H54 (cell line): ENCODE measurements around the gene HIP1.
"Not testable (repeated sequence)": the region's sequence is repeated elsewhere in the genome, so short reads cannot be mapped to it uniquely, and the experiment has no call there.

Experiments used
- DNase-seq: peaks from one replicate; pipeline ENCODE4 v3.0.0; 2011; ENCODE audit warnings: low spot score, mixed read lengths; ENCODE audit not compliant: insufficient read length
- FAIRE-seq: peaks from 3 replicates; lab custom pipeline; 2011; peaks lifted over from hg19 to GRCh38; lab: Jason Lieb, UNC
- POLR2A ChIP-seq: IDR thresholded peaks from 2 replicates; pipeline ENCODE4 v1.6.1; 2011; ENCODE audit warnings: low read depth, mild to moderate bottlenecking, low read length

The HIP1 gene

DNA sequence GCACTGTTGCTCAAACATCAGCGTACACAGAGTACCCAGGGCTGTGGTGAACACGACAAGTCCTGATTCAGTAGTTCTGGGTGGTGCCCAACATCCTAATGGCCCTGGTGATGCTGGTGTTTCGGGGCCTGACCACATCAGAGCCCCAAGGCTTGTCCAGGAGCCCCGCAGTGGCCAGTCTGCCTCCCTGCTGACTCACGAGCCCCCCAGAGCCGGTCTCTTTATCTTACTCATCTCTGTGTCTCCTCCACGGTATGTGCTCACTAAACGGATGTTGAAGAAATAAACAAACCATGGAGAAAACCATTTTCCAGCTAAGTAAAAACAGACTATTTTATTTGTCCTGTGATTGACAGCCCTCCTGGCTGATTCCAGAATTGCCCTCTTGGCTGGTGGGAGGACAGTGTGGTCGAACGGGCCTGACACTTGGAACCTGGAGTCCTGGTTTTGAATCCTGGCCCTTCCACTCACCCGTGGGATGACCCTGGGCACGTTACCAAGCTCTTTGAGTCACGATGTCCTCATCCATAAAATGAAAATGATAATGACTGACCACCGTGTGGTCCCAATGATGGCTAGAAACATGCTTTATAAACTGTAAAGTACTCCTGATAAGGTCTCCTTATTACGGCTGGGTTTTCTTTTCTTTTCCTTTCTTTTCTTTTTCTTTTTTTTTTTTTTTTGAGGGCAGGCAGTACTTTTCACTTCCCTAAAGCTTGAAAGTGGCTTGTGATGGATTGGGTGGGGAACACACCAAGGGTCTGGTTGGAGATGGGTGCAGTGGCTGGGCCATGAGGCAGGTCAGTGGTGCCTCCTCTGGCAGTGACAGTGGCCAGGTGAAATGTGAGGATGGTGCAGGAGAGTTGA, 5.7 kb downstream of the HIP1 start:
- peak; percentile 83 for DNase-seq
- no peak for FAIRE-seq
- TF ChIP-seq POLR2A = no peak

DNA sequence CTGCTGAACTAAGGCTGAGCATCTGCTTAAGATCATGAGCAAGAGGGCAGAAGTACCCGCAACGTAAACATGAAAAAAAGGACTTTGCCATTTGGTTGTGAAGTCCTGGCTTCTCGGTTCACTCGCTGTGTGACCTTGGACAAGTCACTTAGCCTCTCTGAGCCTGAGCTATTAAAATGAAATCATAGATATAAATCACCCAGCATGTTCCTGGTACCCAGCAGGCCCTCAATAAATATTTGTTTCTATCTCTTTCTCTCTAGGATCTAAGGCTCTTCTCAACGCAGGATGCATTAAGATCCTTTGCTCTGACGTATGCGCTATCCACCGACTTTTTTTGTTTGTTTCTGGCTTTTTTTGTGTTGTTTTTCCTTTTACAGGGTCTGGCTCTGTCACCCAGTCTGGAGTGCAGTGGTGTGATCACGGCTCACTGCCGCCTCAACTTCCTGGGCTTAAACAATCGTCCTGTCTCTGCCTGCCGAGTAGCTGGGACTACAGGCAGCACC, 6.7 kb downstream of the HIP1 start:
- FAIRE-seq (no peak), DNase-seq (no peak)
- no peak for TF ChIP-seq POLR2A

DNA sequence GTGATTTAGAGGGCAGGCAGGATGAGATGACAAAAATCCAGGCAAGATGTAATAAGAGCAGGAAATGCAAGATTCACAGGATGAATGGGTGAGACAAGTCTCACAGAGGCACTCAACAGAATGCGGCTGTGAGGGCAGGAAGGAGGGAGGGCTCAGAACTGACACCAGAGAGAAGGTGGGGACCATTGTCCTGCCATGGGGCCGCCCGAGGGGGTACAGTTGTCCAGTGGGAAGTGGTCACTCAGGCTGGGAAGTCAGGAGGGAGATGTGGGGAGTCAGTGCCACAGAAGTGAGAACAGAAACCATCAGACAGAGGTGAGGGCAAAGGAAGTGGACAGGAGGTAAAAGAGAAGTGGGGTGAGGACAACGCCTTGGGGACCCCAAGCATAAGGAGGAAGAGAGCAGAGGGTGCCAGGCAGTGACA, 8.9 kb downstream of the HIP1 start:
- TF ChIP-seq POLR2A = no peak
- no peak for DNase-seq
- FAIRE-seq = no peak

DNA sequence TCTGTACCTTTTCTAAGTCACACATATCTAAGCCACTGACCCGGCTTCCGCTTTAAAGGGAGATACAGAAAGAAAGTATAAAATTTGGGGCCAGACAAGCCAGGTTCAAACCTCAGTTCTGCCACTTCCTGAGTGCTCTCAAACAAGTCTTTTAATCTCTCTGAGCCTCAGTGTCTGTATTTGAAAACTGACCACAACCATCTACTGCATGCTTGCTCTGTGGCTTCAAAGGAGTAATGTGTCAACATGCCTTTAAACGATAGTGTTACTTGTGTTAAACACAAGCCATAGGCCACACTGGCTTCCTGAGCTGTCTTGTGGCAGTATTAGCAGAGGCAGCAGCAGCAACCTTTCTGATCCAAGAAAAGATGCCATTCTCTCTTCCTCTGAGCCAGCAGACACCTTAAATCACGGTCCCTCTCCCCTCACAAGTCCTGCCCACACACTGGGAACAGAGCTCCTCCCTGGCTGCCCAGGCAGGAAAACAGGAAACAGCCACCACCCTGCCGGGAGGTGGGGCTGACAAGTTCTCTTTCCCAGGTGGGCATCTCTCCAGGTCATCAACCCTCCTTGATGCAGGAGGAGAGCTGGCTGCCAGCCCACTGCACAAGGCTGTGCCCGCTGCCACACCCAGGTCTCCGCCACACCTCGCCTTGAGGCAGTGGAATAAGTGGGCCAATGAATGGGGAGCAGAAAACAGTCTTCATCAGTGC, 10.7 kb downstream of the HIP1 start:
- FAIRE-seq = no peak
- no peak for TF ChIP-seq POLR2A
- peak; percentile 55 for DNase-seq

DNA sequence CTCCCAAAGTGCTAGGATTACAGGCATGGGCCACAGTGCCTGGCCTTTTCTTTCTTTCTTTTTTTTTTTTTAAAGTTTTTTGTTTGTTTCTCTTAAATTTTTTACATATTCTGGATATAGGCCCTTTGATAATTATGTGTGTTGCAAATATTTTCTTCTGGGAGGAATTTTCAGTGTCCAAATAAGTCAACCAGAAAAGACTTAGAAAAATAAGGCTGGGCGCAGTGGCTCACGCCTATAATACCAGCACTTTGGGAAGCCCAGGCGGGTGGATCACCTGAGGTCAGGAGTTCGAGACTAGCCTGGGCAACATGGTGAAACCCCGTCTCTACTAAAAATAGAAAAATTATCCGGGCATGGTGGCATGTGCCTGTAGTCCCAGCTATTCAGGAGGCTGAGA, 11.4 kb downstream of the HIP1 start:
- FAIRE-seq, DNase-seq: not testable (repeated sequence)

DNA sequence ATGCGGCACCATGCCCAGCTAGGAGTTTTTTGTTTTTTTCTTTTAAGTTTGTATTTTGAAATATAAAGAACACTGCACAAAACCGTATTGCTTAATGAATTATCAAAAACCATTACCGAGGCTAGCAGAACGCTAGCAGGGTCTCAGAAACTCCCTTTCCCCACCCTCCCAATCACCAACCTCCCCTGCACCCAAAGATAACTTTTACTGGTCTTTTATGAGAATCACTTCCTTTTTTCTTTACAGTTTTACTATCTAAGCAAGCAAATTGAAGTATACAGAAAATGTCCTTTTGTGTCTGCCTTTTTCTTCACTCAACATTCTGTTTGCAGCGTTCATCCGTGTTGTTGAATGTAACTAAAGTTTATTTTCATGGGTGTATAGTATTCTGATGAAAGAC, 13.4 kb downstream of the HIP1 start:
- FAIRE-seq (no peak), DNase-seq (no peak)

DNA sequence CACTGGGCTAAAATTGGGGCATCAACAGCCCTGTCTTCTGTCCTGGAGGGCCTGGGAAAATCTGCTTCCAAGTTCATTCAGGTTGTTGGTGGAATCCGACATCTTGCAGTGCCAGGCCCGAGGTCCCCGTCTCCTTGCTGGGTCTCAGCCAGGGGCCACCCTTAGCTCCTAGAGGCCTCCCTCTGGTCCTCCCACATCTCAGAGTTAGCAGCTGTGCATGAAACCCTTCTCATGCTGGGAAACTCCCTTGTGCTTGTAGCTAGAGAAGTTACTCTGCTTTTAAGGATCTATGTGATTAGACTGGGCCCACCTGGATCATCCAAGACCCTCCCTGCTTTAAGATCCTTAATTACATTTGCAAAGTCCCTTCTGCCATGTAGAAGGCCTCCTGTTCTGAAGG, 15.3 kb downstream of the HIP1 start:
- no peak for DNase-seq
- FAIRE-seq = no peak
- TF ChIP-seq POLR2A = no peak

More for the DNA sequence above, 13.4 kb downstream of the HIP1 start:
- no peak for TF ChIP-seq POLR2A

DNA sequence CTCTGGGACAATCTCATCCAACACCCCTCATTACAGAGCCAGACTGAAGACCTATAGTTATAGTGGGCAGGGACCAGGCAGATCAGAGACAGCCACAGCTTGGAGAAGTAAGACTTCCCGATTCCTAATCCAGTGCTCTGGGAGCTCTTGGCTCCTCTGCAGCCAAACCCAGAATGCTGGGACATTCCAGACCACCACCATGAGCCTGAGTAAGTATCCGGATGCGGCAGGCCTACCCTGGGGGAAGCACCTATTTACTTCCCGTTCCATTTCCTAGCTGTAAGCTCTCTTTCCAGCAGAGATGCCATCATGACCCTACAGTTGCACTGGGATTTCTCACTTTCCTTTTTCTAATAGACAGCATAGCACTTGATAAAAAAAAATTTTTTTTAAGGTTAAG, 16.4 kb downstream of the HIP1 start:
- FAIRE-seq = no peak

DNA sequence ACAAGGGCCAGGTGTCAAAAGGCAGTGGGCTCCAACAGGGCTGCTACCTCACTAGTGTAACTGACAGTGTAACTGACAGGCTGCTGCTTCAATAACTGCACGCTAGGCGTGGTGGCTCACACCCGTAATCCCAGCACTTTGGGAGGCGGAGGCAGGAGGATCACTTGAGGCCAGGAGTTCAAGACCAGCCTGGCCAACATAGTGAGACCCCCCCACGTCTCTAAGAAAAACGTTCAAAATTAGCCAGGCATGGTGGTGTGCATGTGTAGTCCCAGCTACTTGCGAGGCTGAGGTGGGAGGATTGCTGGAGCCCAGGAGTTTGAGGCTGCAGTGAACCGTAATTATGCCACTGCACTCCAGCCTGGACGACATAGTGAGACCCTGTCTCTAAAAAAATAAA, 16.8 kb downstream of the HIP1 start:
- not testable (repeated sequence) for FAIRE-seq, DNase-seq

More for the DNA sequence above, 16.4 kb downstream of the HIP1 start:
- TF ChIP-seq POLR2A = no peak
- no peak for DNase-seq

DNA sequence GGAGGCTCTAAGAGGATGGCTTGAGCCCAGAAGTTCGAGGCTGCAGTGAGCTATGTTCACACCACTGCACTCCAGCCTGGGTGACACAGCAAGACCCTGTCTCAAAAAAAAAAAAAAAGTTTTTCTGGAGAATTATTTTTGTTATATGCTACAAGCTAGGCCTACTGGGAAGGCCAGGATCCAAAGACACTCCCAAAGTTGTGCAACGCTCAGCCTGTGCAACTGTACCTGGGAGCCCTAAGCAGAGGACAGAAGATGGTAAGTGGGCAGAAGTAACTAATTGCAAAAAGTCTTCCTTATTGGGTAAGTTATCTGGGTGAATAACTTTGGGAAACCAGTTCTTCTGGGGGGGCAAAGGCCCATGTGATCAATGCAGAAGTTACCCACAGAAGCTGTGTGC, 17.3 kb downstream of the HIP1 start:
- DNase-seq = no peak
- TF ChIP-seq POLR2A = no peak
- FAIRE-seq = no peak

DNA sequence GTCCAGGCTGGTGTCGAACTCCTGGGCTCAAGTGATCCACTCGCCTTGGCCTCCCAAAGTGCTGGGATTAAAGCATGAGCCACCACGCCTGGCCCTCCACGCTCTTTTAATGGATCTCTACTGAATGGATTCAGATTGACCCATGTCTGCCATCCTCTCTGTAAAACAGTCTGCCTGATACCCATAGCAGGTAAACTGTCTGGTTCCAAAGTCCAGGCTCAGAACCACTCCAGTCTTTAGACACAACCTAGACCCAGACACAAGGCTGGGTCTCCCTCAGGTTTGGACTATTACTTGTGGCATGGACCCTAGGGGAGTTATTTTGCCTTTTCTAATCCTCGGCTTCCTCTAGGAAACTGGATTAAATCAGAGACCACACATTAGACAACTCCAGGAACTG, 19.1 kb downstream of the HIP1 start:
- TF ChIP-seq POLR2A = no peak
- DNase-seq = no peak
- no peak for FAIRE-seq

DNA sequence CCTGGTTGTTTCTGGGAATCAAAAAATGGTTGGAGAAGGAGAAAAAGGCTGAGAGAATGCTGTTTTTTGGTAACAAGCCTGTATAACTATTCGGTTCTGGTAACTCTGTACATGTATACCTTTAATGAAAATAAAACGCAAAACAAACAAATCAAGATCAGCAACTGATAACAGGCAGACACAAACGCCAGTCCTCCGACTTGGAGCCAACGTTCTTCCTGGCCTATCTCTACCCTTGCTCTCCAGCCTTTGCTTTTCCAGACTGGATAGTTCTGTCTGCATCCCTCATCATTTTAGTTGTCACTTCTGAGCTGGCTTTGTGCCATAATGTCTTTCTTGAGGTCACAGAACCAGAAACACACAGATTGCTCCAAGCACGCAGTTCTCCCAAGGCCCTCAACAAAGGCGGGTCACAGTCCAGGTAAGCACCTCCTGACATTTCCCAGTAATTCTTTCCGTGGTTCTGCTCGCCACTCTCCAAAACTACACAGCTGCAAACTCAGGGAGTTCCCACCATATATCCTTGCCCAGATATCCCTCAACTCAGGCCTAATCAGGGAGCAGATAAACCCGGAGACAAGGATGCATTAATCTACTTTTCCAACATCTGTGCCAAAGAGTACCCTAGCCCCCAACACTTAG, 20.2 kb downstream of the HIP1 start:
- DNase-seq = no peak
- TF ChIP-seq POLR2A = no peak
- FAIRE-seq = no peak

DNA sequence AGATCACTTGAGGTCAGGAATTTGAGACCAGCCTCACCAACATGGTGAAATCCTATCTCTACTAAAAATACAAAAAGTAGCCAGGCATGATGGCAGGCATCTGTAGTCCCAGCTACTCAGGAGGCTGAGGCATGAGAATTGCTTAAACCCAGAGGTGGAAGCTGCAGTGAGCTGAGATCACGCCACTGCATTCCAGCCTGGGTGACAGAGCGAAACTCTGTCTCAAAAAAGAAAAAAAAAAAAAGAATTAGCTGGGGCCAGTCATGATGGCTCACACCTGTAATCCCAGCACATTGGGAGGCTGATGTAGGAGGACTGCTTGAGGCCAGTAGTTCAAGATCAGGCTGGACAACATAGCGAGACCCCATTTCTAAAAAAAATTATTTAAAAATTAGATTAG, 21.0 kb downstream of the HIP1 start:
- not testable (repeated sequence) for FAIRE-seq, DNase-seq

DNA sequence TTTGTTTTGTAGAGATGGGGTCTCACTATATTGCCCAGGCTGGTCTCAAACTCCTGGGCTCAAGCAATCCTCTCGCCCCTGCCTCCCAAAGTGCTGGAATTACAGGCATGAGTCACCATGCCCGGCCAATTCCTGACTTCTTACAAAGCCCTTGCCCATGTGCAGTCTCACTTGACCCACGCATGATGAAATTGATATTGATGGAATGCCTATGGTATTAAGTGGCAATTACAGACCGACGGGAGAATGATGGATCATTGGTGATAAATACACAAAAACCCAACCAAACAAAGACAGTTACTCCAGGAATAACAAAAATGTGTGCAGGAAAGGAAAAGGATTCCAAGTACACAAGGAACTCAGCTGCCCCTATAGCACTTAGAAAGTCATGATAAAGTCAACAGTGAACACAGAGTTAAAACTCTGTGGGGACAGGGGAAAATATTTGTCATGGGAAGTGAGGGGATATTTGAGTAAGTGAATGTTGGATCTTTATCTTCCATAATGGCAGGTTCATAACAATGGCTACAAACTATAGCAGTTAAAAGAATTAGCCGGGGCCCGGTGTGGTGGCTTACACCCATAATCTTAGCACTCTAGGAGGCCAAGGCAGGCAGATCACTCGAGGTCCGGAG, 21.6 kb downstream of the HIP1 start:
- DNase-seq (peak; percentile 52), FAIRE-seq (no peak)
- no peak for TF ChIP-seq POLR2A
